Activated CD4-positive, alpha-beta T cell treated with anti-CD3 and anti-CD28 coated beads, Interleukin-2, amount 10 ng/mL, durations not matched to agents 24 days and 14 days (primary cell): ENCODE data around the gene USP35. TPM values are rescaled to one million over a fixed set of nuclear protein-coding genes. Genes with fewer than 3 reads are reported as not detected.
"Not testable (repeated sequence)": the region's sequence is repeated elsewhere in the genome, so short reads cannot be mapped to it uniquely, and the experiment has no call there.

Experiments
- DNase-seq: peaks from one replicate; pipeline ENCODE4 v3.0.0; 2022
- H3K27ac Mint-ChIP-seq: one replicate; pipeline ENCODE4 v1.8.0; 2022; ENCODE audit warnings: mild to moderate bottlenecking, mixed read lengths
- H3K27me3 Mint-ChIP-seq: one replicate; pipeline ENCODE4 v1.8.0; 2022; ENCODE audit warnings: mixed read lengths
- H3K36me3 Mint-ChIP-seq: one replicate; pipeline ENCODE4 v1.8.0; 2022; ENCODE audit warnings: low read depth, mild to moderate bottlenecking, mixed read lengths
- H3K4me1 Mint-ChIP-seq: one replicate; pipeline ENCODE4 v1.8.0; 2021; ENCODE audit warnings: mixed read lengths
- H3K4me3 Mint-ChIP-seq: one replicate; pipeline ENCODE4 v1.8.0; 2022; ENCODE audit warnings: mild to moderate bottlenecking, moderate library complexity, mixed read lengths
- H3K9me3 Mint-ChIP-seq: one replicate; pipeline ENCODE4 v1.8.0; 2021; ENCODE audit warnings: mixed read lengths
- intact Hi-C: fragments of 100-400 bp; cut with micrococcal nuclease; formaldehyde crosslinking; loops from one replicate; pipeline ENCODE4 v1.15.1; 2023
- total RNA-seq: library from RNA; stranded (reverse); gene quantifications from 2 replicates; pipeline ENCODE4 v1.2.3, GENCODE V29; 2022

USP35 gene
- total RNA-seq, 1 donor from 2014 or later, result 13.1 TPM

GRCh38 chr11:78231962-78232501, 43.3 kb downstream of the USP35 start:
- Mint-ChIP-seq H3K27ac (no peak overlapping the region), H3K4me1 (peaks cover 40% of the 10 kb centered on the region), H3K9me3 (peaks cover 5% of the 10 kb centered on the region), H3K36me3 (peaks cover 33% of the 10 kb centered on the region), H3K27me3 (no peaks in the 10 kb centered on the region), H3K4me3 (no peak overlapping the region)
- DNase-seq, result no peak
- intact Hi-C loops, result no loop called here

GRCh38 chr11:78233046-78233445, 44.3 kb downstream of the USP35 start:
- Mint-ChIP-seq H3K36me3 (peaks cover 41% of the 10 kb centered on the region), H3K4me1 (peaks cover 30% of the 10 kb centered on the region)
- H3K4me3 Mint-ChIP-seq, H3K27ac Mint-ChIP-seq, H3K27me3 Mint-ChIP-seq, DNase-seq, intact Hi-C loops, H3K9me3 Mint-ChIP-seq: not testable (repeated sequence)

- Mint-ChIP-seq H3K9me3 (peaks cover 9% of the 10 kb centered on the region), H3K27me3 (no peaks in the 10 kb centered on the region), H3K4me1 (peaks cover 21% of the 10 kb centered on the region), H3K36me3 (peaks cover 44% of the 10 kb centered on the region), H3K4me3 (no peak overlapping the region), H3K27ac (no peak overlapping the region)
- no peak for DNase-seq
- intact Hi-C loops, result no loop called here
Measured at GRCh38 chr11:78234006-78234405, 45.3 kb downstream of the USP35 start.

GRCh38 chr11:78237293-78238046, 48.8 kb downstream of the USP35 start:
- no peaks in the 10 kb centered on the region for H3K27me3 Mint-ChIP-seq
- DNase-seq, result no peak
- H3K9me3 Mint-ChIP-seq, result peaks cover 18% of the 10 kb centered on the region
- H3K36me3 Mint-ChIP-seq, result peaks cover 57% of the 10 kb centered on the region
- intact Hi-C loops, result no loop called here
- no peaks in the 10 kb centered on the region for H3K4me1 Mint-ChIP-seq
- no peak overlapping the region for H3K27ac Mint-ChIP-seq
- H3K4me3 Mint-ChIP-seq, result no peak overlapping the region

- Mint-ChIP-seq H3K27ac (no peak overlapping the region), H3K36me3 (peaks cover 69% of the 10 kb centered on the region), H3K4me1 (peaks cover 10% of the 10 kb centered on the region), H3K4me3 (no peak overlapping the region), H3K27me3 (no peaks in the 10 kb centered on the region), H3K9me3 (peaks cover 18% of the 10 kb centered on the region)
- intact Hi-C loops, result no loop called here
- no peak for DNase-seq
Measured at GRCh38 chr11:78239781-78240180, 51.1 kb downstream of the USP35 start.

GRCh38 chr11:78241475-78241874, 52.8 kb downstream of the USP35 start:
- H3K27ac Mint-ChIP-seq, result no peak overlapping the region
- peaks cover 70% of the 10 kb centered on the region for H3K36me3 Mint-ChIP-seq
- intact Hi-C loops, result no loop called here

GRCh38 chr11:78244080-78244479, 55.4 kb downstream of the USP35 start:
- Mint-ChIP-seq H3K4me3 (peak overlapping the region; percentile 8), H3K27me3 (no peaks in the 10 kb centered on the region), H3K36me3 (peaks cover 66% of the 10 kb centered on the region), H3K27ac (no peak overlapping the region), H3K4me1 (peaks cover 16% of the 10 kb centered on the region), H3K9me3 (peaks cover 13% of the 10 kb centered on the region)
- intact Hi-C loops, result no loop called here
- no peak for DNase-seq

More at GRCh38 chr11:78241475-78241874, 52.8 kb downstream of the USP35 start:
- DNase-seq, result no peak
- Mint-ChIP-seq H3K4me3 (no peak overlapping the region), H3K9me3 (peaks cover 18% of the 10 kb centered on the region), H3K4me1 (peaks cover 13% of the 10 kb centered on the region), H3K27me3 (no peaks in the 10 kb centered on the region)

- Mint-ChIP-seq H3K27ac (no peak overlapping the region), H3K4me1 (peaks cover 16% of the 10 kb centered on the region), H3K4me3 (peak overlapping the region; percentile 8), H3K36me3 (peaks cover 65% of the 10 kb centered on the region), H3K9me3 (peaks cover 13% of the 10 kb centered on the region), H3K27me3 (no peaks in the 10 kb centered on the region)
- no peak for DNase-seq
- intact Hi-C loops, result no loop called here
Measured at GRCh38 chr11:78244546-78245255, 56.0 kb downstream of the USP35 start.

GRCh38 chr11:78248191-78248590, 59.5 kb downstream of the USP35 start:
- Mint-ChIP-seq H3K27ac (no peak overlapping the region), H3K4me1 (peaks cover 23% of the 10 kb centered on the region), H3K4me3 (no peak overlapping the region), H3K27me3 (no peaks in the 10 kb centered on the region), H3K36me3 (peaks cover 48% of the 10 kb centered on the region), H3K9me3 (no peaks in the 10 kb centered on the region)
- intact Hi-C loops, result no loop called here
- no peak for DNase-seq

GRCh38 chr11:78248903-78249302, 60.2 kb downstream of the USP35 start:
- H3K27me3 Mint-ChIP-seq, result no peaks in the 10 kb centered on the region
- no peaks in the 10 kb centered on the region for H3K9me3 Mint-ChIP-seq
- intact Hi-C loops, result no loop called here
- H3K36me3 Mint-ChIP-seq, result peaks cover 47% of the 10 kb centered on the region
- no peak overlapping the region for H3K27ac Mint-ChIP-seq
- no peak overlapping the region for H3K4me3 Mint-ChIP-seq
- peaks cover 23% of the 10 kb centered on the region for H3K4me1 Mint-ChIP-seq
- DNase-seq, result no peak

- Mint-ChIP-seq H3K27ac (no peak overlapping the region), H3K4me1 (peaks cover 11% of the 10 kb centered on the region), H3K4me3 (no peak overlapping the region), H3K9me3 (no peaks in the 10 kb centered on the region), H3K36me3 (peaks cover 38% of the 10 kb centered on the region), H3K27me3 (no peaks in the 10 kb centered on the region)
- DNase-seq, result no peak
- intact Hi-C loops, result no loop called here
Measured at GRCh38 chr11:78250099-78250498, 61.4 kb downstream of the USP35 start.

GRCh38 chr11:78251083-78251775, 62.5 kb downstream of the USP35 start:
- no peak for DNase-seq
- no peaks in the 10 kb centered on the region for H3K9me3 Mint-ChIP-seq
- no peak overlapping the region for H3K27ac Mint-ChIP-seq
- intact Hi-C loops, result no loop called here
- H3K4me3 Mint-ChIP-seq, result no peak overlapping the region
- peaks cover 13% of the 10 kb centered on the region for H3K4me1 Mint-ChIP-seq
- peaks cover 39% of the 10 kb centered on the region for H3K36me3 Mint-ChIP-seq
- H3K27me3 Mint-ChIP-seq, result no peaks in the 10 kb centered on the region

GRCh38 chr11:78253797-78254196, 65.1 kb downstream of the USP35 start:
- no peak for DNase-seq
- intact Hi-C loops, result no loop called here
- Mint-ChIP-seq H3K4me1 (peaks cover 13% of the 10 kb centered on the region), H3K36me3 (peaks cover 21% of the 10 kb centered on the region), H3K9me3 (no peaks in the 10 kb centered on the region), H3K27me3 (no peaks in the 10 kb centered on the region), H3K4me3 (no peak overlapping the region), H3K27ac (no peak overlapping the region)

GRCh38 chr11:78254268-78254667, 65.5 kb downstream of the USP35 start:
- Mint-ChIP-seq H3K9me3 (no peaks in the 10 kb centered on the region), H3K4me3 (no peak overlapping the region), H3K27ac (no peak overlapping the region), H3K27me3 (no peaks in the 10 kb centered on the region), H3K36me3 (peaks cover 17% of the 10 kb centered on the region), H3K4me1 (peaks cover 12% of the 10 kb centered on the region)
- intact Hi-C loops, result no loop called here
- no peak for DNase-seq
